Rectal smooth muscle tissue (tissue), 1 donor: Measurements from ENCODE around the gene ANKRD13D.

Experiments
- H3K27ac ChIP-seq: one replicate; pipeline ENCODE4 v1.7.0; 2013; ENCODE audit warnings: low read depth, low read length, inconsistent platforms
- H3K27me3 ChIP-seq: one replicate; pipeline ENCODE4 v1.7.0; 2013; ENCODE audit warnings: low read length; ENCODE audit not compliant: control insufficient read depth, insufficient read depth
- H3K36me3 ChIP-seq: one replicate; pipeline ENCODE4 v1.7.0; 2013; ENCODE audit warnings: low read length; ENCODE audit not compliant: control insufficient read depth, insufficient read depth
- H3K4me1 ChIP-seq: one replicate; pipeline ENCODE4 v1.7.0; 2013; ENCODE audit warnings: low read length; ENCODE audit not compliant: control insufficient read depth, insufficient read depth
- H3K4me3 ChIP-seq: one replicate; pipeline ENCODE4 v1.7.0; 2013; ENCODE audit warnings: low read length
- H3K9ac ChIP-seq: one replicate; pipeline ENCODE4 v1.7.0; 2013; ENCODE audit warnings: low read length

The ANKRD13D gene

GRCh38 chr11:67264877-67265632 is 24.0 kb upstream of the ANKRD13D start:
- no peak overlapping the region for H3K9ac ChIP-seq
- peaks cover 2% of the 10 kb centered on the region for H3K36me3 ChIP-seq
- H3K27me3 ChIP-seq: no peaks in the 10 kb centered on the region
- peaks cover 18% of the 10 kb centered on the region for H3K4me1 ChIP-seq
- no peak overlapping the region for H3K27ac ChIP-seq
- H3K4me3 ChIP-seq: no peak overlapping the region

- Histone ChIP-seq H3K4me3 (peak overlapping the region; percentile 16), H3K27ac (peak overlapping the region; percentile 52), H3K4me1 (peaks cover 26% of the 10 kb centered on the region), H3K9ac (no peak overlapping the region), H3K27me3 (no peaks in the 10 kb centered on the region), H3K36me3 (peaks cover 2% of the 10 kb centered on the region)
Observed at GRCh38 chr11:67265633-67266448, 23.3 kb upstream of the ANKRD13D start.

- H3K27me3 ChIP-seq: no peaks in the 10 kb centered on the region
- H3K9ac ChIP-seq: peak within 1 kb of the TSS; percentile 41
- peak within 1 kb of the TSS; percentile 84 for H3K4me3 ChIP-seq
- H3K36me3 ChIP-seq: peaks cover 2% of the 10 kb centered on the region
- peaks cover 27% of the 10 kb centered on the region for H3K4me1 ChIP-seq
- peak within 1 kb of the TSS; percentile 52 for H3K27ac ChIP-seq
Observed at GRCh38 chr11:67266449-67267187, 22.5 kb upstream of the ANKRD13D start, which contains the start of gene GRK2. Gene GRK2, plus strand, starts transcription at chr11:67266473. Its CDS starts 227 bp downstream, at chr11:67266700.

- H3K9ac ChIP-seq: peak overlapping the region; percentile 41
- H3K4me3 ChIP-seq: peak overlapping the region; percentile 84
- peaks cover 2% of the 10 kb centered on the region for H3K36me3 ChIP-seq
- H3K27ac ChIP-seq: peak overlapping the region; percentile 42
- H3K4me1 ChIP-seq: peaks cover 27% of the 10 kb centered on the region
- no peaks in the 10 kb centered on the region for H3K27me3 ChIP-seq
Observed at GRCh38 chr11:67267188-67268080, 21.7 kb upstream of the ANKRD13D start.

GRCh38 chr11:67268081-67268961 is 20.8 kb upstream of the ANKRD13D start:
- peak overlapping the region; percentile 41 for H3K9ac ChIP-seq
- H3K27me3 ChIP-seq: no peaks in the 10 kb centered on the region
- peak overlapping the region; percentile 84 for H3K4me3 ChIP-seq
- peak overlapping the region; percentile 42 for H3K27ac ChIP-seq
- peaks cover 2% of the 10 kb centered on the region for H3K36me3 ChIP-seq
- H3K4me1 ChIP-seq: peaks cover 31% of the 10 kb centered on the region

- H3K9ac ChIP-seq: no peak overlapping the region
- H3K4me1 ChIP-seq: peaks cover 31% of the 10 kb centered on the region
- H3K4me3 ChIP-seq: peak overlapping the region; percentile 84
- no peaks in the 10 kb centered on the region for H3K27me3 ChIP-seq
- H3K36me3 ChIP-seq: peaks cover 2% of the 10 kb centered on the region
- no peak overlapping the region for H3K27ac ChIP-seq
Observed at GRCh38 chr11:67268962-67269268, 20.2 kb upstream of the ANKRD13D start.

- Histone ChIP-seq H3K27ac (peak overlapping the region; percentile 50), H3K27me3 (no peaks in the 10 kb centered on the region), H3K4me3 (peak overlapping the region; percentile 84), H3K4me1 (peaks cover 31% of the 10 kb centered on the region), H3K9ac (peak overlapping the region; percentile 10), H3K36me3 (peaks cover 2% of the 10 kb centered on the region)
Observed at GRCh38 chr11:67269401-67270255, 19.5 kb upstream of the ANKRD13D start.

- H3K36me3 ChIP-seq: peaks cover 2% of the 10 kb centered on the region
- H3K9ac ChIP-seq: peak overlapping the region; percentile 27
- peak overlapping the region; percentile 84 for H3K4me3 ChIP-seq
Observed at GRCh38 chr11:67270256-67271204, 18.6 kb upstream of the ANKRD13D start.

GRCh38 chr11:67271205-67271540 is 17.9 kb upstream of the ANKRD13D start:
- peak overlapping the region; percentile 84 for H3K4me3 ChIP-seq
- H3K9ac ChIP-seq: no peak overlapping the region
- peaks cover 2% of the 10 kb centered on the region for H3K36me3 ChIP-seq
- no peak overlapping the region for H3K27ac ChIP-seq
- peaks cover 31% of the 10 kb centered on the region for H3K4me1 ChIP-seq
- H3K27me3 ChIP-seq: no peaks in the 10 kb centered on the region

More at GRCh38 chr11:67270256-67271204, 18.6 kb upstream of the ANKRD13D start:
- Histone ChIP-seq H3K27me3 (no peaks in the 10 kb centered on the region), H3K27ac (peak overlapping the region; percentile 50), H3K4me1 (peaks cover 31% of the 10 kb centered on the region)
